Measurements from ENCODE around the gene SH3BP1. TPM values are rescaled to one million over a fixed set of nuclear protein-coding genes. Genes with fewer than 3 reads are reported as not detected.

SH3BP1 gene
- total and polyA plus RNA-seq, 2 of the 13 experiments (the other 11 are each of a cell fraction or from before 2014, with no cell fraction given), result 8.4 to 18.5 TPM

GRCh38 chr22:37661160-37661924, 21.9 kb downstream of the SH3BP1 start (continued):
- TF ChIP-seq ZNF670 (CRISPR knock-in tag; IDR thresholded peaks at IDR 0.05; ENCODE audit: borderline replicate concordance) (peak; percentile 67; the same call in 1 of the 2 replicates), RORA (CRISPR knock-in tag; IDR thresholded peaks at IDR 0.05) (no peak), PHF21A (CRISPR knock-in tag; IDR thresholded peaks at IDR 0.05) (peak; percentile 38; the same call in 1 of the 2 replicates), ZNF383 (CRISPR knock-in tag; IDR thresholded peaks at IDR 0.05; ENCODE audit: borderline replicate concordance) (no peak), MED13 (CRISPR knock-in tag; IDR thresholded peaks at IDR 0.05) (no peak), SPEN (CRISPR knock-in tag; IDR thresholded peaks at IDR 0.05; ENCODE audit: low read depth) (peak; percentile 59; the same call in 1 of the 2 replicates), ZNF724P (CRISPR knock-in tag; IDR thresholded peaks at IDR 0.05; ENCODE audit: borderline replicate concordance) (no peak), ZNF766 (CRISPR knock-in tag; IDR thresholded peaks at IDR 0.05; ENCODE audit: borderline replicate concordance) (no peak), TARDBP (CRISPR knock-in tag; IDR thresholded peaks at IDR 0.05) (0 out of 2 replicates have a peak, but pooled peaks have one; percentile 57), IKZF1 (IDR thresholded peaks at IDR 0.05) (no peak), POGK (CRISPR knock-in tag; conservative IDR thresholded peaks at IDR 0.05) (0 out of 2 replicates have a peak, but pooled peaks have one; percentile 1), JUN (CRISPR knock-in tag; IDR thresholded peaks at IDR 0.05) (peak; percentile 32; the same call in 1 of the 2 replicates), MYC (CRISPR knock-in tag; IDR thresholded peaks at IDR 0.05; ENCODE audit: borderline replicate concordance) (peak; percentile 33; the same call in 1 of the 2 replicates), FOXO1 (CRISPR knock-in tag; IDR thresholded peaks at IDR 0.05) (peak; percentile 81), MNT (IDR thresholded peaks at IDR 0.05) (peak; percentile 64; the same call in 1 of the 2 replicates), ZNF414 (CRISPR knock-in tag; IDR thresholded peaks at IDR 0.05) (0 out of 2 replicates have a peak, but pooled peaks have one; percentile 54), DNMT1 (CRISPR knock-in tag; IDR thresholded peaks at IDR 0.05) (no peak), POGZ (CRISPR knock-in tag; IDR thresholded peaks at IDR 0.05) (no peak), PRMT3 (CRISPR knock-in tag; IDR thresholded peaks at IDR 0.05; ENCODE audit: borderline replicate concordance, low read depth) (no peak), NPAS2 (CRISPR knock-in tag; IDR thresholded peaks at IDR 0.05; ENCODE audit: borderline replicate concordance) (no peak), THRA (CRISPR knock-in tag; IDR thresholded peaks at IDR 0.05; ENCODE audit: borderline replicate concordance) (peak; percentile 83; the same call in 1 of the 2 replicates), NBN (conservative IDR thresholded peaks at IDR 0.05) (no peak), ASH2L (IDR thresholded peaks at IDR 0.05; ENCODE audit: insufficient read length, low read depth, low read length) (no peak), FOXA1 (IDR thresholded peaks at IDR 0.05) (no peak), FOXA1 (CRISPR knock-in tag; IDR thresholded peaks at IDR 0.05) (peak; percentile 78), ZNF256 (CRISPR knock-in tag; conservative IDR thresholded peaks at IDR 0.05) (no peak)

Data from HepG2 (cell line).